Stimulated activated CD4-positive, alpha-beta T cell treated with anti-CD3 and anti-CD28 coated beads, Interleukin-4, amount 100 ng/mL, for 48 hours (primary cell): ENCODE measurements around the gene PDZRN4.
"Not testable (repeated sequence)": the region's sequence is repeated elsewhere in the genome, so short reads cannot be mapped to it uniquely, and the experiment has no call there.

ENCODE experiments used
- DNase-seq, 2 donors: peaks; one replicate each; pipeline ENCODE4 v3.0.0-alpha.2; 2020; ENCODE audit warnings: low read depth in 2 of 2

Gene PDZRN4

DNA sequence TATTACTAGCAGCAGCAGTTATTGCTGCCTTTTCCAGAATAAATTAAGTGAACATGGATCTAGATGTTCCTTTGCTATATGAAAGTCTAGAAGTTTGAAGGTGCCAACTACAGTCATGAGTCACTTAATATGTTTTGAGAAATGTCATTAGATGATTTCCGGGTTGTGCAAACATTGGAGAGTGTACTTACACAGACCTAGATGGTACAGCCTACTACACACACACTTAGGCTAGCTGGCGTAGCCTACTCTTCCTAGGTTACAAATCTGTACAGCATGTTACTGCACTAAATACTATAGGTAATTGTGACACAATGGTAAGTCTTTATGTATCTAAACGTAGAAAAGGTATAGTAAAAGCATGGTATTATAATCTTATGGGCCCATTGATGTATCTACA, 368.1 kb downstream of the PDZRN4 start:
- DNase-seq: no peak

DNA sequence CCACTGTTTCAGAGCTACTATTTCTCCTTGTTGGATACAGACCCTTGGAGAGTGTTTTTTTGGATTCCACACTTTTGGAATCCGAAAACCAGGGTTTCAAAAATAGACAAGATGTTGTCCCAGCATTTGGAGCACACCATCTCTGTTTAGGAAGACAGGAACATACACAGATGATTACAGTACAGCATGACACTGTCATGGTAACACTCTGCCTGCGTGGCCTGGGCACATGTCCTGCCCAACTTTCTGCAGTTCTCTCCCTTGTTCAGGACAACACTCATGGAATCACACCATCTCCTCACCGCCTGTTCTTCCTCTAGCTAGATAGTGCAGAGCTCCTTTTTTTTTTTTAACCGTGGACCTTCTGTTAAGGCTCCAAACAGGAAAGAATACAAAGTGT, 369.2 kb downstream of the PDZRN4 start:
- DNase-seq: no peak

DNA sequence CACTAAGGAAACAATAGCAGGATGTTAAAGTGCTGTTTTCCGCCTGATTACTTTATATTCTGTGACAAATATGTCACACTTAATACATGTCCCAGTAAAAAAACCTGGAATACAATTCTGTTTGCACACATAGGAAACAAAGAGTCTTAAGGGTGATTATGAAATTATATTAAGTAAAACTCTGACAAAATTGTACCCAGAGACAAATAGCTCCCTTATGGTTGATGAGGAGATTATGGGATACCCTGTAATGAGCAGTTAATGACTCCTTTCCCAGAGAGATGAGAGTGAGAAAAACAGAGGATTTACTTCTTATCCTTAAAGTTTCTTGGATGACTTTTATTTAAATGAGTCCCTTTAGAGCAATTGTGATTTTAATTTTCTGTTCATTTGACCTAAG, 370.6 kb downstream of the PDZRN4 start:
- no peak for DNase-seq

DNA sequence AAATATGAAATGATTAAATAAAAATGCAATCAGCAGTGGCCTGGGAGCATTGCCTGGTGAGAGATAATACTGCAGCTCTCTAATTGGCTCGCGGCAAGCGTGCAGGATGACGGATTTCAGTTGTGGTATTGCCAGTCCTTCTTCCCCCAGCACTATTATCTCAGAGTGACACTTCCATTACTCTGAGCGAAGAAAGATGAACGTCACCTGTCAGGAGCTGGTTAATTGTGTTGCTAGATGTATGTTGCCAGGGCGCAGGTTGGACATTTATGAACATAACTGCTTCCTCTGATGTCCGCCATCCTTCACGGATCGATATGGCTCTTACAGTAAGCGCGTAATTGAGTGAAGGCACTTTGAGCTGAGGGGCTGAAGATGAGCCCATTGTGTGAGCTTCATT, 374.9 kb downstream of the PDZRN4 start:
- DNase-seq: no peak

DNA sequence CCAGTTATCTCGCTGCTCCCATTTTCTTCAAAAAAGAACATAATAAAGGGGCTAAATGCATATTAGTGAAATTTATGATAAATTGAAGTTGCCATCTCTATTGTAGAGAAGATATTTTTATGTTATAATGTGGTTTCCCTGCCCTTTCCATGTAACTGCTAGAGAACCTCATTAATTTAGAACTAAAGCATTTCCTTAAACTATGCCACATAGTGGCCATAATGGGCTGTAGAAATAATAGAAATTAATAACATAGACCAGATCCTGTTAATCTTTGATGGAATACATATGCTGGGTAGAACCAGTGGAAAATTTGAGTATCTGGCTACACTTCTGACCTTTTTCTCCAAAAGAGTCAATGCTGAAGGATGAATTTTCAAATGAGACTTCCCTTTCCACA, 376.7 kb downstream of the PDZRN4 start:
- DNase-seq: no peak

DNA sequence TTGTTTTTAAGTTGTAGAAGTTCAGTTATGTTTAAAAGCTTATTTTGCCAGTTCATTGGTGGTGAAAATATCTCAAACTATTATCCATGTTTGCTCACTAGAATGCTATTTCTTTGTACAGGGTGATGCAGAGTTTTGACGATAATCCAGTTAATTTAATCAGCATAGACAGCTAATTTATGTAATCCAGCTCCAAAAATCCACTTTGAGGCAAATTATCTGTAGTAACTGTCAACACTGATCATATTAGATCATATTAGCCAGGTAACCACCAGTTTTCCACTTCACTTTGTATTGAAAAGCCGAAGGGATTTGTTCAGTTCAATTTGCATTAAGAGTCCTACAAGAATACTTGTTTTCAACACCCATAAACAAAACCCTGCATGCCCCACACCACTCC, 378.6 kb downstream of the PDZRN4 start:
- no peak for DNase-seq

DNA sequence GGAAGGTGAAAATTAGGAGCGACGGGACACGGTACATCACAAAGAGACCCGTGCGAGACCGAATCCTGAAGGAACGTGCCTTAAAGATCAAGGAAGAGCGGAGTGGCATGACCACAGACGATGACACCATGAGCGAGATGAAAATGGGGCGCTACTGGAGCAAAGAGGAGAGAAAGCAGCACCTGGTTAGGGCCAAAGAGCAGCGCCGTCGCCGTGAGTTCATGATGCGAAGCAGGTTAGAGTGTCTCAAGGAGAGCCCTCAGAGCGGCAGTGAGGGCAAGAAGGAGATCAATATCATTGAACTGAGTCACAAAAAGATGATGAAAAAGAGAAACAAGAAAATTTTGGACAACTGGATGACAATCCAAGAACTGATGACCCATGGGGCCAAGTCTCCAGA, 385.3 kb downstream of the PDZRN4 start:
- no peak for DNase-seq

DNA sequence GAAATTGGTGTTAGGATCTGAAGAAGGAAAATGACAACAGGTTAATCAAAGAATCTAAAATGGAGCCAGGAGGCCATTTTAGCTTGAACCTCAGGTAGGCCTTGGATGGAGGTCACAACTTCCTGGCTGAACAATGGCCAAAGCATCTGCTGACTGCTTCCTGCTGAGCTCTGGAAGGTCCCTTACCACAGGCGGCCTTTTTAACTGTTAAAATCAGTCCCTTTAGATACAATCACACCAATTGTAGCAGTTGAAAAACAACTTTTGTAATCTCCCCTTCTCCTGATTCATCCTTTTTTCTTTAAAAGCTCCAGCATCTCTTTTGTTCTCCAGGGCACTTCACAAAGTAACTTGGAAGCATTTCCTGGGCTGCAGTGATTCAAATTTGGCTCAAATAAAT, 388.8 kb downstream of the PDZRN4 start:
- no peak for DNase-seq

DNA sequence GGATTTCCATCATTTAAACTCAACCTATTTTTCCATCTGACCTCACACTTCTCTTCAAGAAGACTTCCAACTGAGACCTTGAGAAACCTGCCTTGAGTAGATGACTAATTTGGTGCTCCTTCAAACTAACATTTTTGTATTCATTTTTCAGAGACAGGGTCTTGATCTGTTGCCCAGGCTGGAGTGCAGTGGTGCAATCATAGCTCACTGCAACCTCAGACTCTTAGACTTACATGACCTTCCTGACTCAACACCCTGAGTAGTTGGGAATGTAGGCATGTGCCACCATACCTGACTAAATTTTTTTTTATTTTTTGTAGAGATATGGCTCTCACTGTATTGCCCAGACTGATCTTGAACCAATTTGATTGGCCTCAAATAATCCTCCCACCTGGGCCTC, 389.9 kb downstream of the PDZRN4 start:
- no peak for DNase-seq

DNA sequence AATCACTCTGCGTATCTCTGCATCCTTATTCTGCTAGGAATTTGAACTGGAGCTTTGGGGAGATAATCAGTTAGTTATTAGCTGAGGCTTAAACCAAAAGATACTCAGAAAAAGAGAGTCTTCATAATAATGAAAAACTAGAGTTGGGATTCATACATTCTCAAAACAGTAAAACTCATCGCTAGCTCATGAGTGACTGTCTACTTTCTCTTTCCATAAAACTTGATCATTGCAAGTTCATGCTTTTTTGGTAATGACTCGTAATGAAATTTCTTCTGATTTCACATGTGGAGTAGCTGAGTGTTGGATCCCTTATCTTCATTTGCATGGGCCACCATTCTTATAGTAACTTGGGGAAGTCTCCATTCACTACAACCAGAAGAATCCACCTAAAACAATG, 397.7 kb downstream of the PDZRN4 start:
- DNase-seq: no peak

DNA sequence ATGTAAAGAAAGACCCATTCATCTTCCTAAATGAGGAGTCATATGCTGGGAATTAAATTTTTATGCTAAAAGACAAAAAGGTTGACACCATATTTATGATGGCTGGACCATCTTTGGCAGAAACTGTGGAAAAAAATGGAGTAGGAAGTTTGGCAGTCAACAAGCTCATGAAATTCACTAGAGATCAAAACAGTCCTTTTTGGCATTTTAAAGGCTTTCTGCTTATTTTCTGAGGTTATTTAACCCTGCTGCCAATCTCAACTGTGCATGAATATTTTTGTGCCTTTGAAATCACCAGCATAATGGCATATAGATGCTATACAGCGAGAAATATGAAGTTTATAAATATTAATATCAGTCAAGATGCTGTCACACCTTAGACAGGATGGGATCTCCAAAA, 399.5 kb downstream of the PDZRN4 start:
- DNase-seq: no peak

DNA sequence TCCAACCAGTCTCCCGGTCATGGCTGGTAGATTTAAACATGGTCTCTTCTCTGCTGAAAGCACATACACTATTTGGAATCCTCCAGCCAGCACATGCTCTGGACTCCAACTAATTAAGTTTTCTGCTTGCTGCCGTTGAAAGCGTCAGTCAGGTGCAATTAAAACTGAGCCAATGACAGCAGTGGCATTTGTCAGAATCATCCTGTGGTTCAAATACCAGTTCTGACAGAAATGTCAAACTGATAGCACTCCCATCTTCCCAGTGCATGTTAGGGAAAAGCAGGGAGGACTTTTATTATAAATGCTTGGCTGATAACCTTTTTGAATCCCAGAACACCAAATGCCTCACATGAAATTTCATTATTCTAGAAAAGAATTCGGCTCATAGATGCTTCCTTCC, 401.8 kb downstream of the PDZRN4 start:
- DNase-seq: no peak

DNA sequence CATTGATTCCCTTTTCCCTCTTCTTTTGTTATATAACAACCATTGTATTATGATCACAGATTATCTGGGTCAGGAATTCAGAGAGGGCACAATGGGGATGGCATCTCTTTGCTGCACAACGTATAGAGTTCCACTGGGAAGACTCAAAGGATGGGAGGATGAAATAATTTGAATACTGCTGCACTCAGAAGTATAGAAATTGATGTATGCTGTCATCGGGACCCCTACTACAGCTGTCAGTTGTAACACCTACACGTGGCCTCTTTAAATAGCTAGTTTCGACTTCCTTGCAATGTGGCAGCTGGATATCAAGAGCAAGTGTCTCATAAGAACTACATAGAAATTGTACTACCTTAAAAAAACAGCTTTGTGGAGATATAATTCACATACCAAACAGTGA, 408.1 kb downstream of the PDZRN4 start:
- DNase-seq: no peak

DNA sequence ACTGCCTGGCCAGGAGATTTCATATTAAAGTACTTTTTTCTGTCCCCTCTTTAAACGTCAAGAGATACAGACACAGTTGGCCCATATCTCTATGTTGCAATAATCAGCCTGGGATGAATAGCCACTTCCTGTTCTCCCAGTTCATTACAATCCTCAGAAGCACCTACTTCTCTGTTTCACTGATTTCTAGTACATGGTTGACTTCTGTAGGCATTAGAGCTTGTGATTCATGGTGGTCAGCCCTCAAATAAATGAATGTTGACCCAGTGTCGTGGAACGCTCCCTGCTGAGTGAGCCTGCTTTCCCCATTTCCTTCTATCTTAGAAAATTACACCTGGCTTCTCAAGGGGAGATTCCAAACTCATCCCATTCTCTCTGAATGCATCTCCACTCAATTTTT, 416.7 kb downstream of the PDZRN4 start:
- no peak for DNase-seq

DNA sequence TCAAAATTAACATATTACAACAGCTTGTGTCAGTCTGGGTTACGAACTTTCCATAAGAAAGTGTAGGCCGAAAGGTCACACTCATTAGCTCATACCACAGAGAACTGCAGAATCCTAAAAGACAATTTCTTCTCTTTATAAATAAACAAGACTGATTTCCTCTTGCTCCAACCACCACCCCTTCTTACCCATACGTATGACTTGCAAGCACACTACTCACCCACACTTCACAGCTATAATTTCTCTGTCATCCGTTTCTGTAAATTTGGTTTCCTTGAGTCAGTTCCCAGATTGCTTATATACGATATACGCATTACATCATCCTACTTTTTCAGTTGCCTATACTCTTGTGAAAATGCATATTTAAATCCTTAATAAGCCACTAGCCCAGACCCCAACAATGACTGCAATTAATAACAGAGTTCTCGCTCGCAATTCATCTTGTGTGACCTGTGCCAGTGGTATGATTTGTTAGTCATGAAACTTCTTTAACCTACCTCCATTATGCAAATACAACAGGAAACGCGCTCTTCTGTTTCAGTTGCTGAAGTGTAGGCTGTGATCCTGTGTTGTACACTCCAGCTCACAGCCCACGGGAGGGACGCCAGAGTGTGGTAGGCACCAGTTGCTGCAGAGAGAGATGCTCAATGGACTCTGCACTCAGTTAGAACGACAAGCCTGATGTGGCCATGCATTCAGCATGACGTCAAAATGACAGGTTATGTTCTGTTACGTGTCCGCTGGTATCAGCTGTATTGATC, 417.6 kb downstream of the PDZRN4 start:
- DNase-seq: no peak

DNA sequence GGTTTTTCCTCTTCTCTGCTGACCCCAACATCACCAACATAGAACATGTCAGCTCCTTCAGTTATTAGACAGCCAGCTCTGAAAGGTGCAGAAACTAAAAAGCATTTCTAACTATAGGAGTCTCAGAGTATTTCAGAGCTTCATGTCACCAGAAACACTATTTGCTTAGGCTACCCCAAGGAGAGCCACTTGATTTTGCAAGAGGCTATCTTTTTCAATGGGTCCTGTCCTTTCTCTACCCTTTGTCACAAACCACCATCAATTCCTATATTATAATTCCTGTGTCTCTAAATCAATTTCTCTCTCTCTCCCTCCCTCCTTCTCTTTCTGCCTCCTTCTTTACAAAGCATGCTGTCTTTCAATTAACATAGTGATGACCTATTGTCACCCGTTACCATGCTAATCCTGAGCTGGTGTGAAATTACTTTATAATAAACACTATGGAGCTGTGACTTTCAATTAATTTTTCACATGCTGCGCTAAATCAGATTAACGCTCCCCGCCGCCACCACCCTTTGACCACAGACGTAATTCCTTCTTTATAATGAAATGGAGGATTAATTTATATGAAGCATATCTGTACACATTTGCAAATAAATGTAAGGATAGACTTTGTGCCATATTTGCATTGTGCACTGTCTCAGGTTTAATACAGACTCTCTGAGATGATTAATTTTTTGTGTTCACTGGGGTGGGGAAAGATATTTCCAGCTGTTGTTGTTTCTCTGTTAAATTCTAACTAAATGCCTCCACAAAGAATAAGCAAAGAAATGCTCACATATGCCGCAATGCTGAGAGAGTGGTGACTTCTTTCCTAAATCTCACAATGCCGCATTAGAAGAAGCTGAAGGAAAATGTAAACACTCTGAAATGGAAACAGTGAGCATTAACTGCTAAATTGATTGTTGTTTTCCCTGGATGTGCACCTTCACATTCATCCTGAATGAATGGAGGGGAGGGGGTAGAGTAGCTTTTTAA, 418.6 kb downstream of the PDZRN4 start:
- DNase-seq: no peak

DNA sequence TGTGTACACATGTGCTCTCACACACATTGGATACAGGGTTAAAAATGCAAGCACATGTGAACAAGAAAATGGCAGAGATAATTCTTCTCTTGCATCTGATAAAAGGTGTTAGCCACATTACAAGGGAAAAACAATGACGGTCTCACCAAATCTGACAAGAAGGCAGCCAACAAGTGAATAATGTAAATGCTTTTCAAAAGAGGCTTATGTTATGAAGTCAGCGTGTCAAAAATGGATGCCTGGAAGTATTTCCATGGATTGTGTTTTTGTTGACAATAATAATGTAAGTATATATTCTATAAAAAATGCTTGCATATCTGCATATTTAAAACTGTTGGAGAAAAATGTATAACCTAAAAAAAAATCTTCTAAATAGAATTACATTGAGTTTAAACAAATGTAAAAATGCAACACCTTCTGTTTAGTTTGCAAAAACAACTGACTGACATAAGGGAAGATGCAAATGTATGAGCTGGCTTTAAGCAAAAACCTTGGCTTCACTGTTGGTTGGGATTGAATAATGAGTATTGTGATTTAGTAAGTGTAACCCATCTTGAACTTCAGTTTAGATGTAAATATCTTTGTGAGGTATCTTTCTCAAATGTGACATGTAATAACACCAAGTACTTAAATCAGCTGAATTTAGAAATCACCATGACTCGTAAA, 424.9 kb downstream of the PDZRN4 start:
- DNase-seq: no peak

DNA sequence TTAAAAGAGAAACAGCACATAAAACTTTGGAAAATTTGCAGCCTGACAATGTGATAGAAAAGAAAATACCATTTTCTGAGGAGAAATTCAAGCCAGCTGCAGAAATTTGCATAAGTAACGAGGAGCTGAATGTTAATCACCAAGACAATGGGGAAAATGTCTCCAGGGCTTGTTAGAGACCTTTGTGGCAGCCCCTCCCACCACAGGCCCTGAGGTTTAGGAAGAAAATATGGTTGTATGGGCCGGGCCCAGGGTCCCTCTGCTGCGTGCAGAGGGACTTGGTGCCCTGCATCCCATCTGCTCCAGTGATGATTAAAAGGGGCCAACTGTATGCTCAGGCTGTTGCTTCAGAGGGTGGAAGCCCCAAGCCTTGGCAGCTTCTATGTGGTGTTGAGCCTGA, 427.1 kb downstream of the PDZRN4 start:
- not testable (repeated sequence) for DNase-seq

DNA sequence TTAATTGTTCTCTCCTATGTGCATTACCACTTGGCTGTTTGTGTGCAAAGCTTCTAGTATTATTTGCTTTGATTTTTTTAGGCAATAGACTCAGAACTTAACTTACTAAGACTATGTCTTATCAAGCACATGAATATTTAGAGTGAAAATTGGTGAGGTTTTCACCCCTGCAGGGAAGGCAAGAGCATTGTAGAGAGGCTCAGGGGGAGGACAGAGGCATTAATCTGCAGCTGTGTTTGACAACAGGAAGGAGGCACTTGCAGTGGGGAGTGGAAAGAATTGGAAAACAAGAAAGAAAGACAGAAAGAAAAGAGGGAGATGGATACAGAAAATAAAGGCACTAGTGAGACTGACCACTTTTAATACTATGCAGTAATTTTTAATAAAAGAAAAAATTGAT, 431.6 kb downstream of the PDZRN4 start:
- DNase-seq: no peak

DNA sequence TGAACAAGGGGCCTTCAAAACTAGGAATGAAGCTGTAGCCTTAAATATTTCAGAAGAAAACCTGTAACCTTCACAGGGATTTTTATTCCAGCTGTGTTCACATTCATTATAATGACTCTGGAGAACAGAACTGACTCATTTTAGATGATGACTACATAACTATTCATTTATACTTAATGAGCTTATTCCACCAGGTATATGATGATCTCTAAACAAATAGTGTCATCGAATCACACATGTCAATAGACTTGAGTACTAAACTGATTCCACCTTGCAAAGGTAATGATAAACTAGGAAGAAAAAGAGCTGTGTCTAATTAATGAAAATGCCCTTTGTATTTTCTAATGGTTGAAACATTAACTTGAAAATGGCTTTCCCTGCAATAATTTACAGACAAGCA, 433.2 kb downstream of the PDZRN4 start:
- DNase-seq: no peak
